Endothelial cell of umbilical vein (primary cell): ENCODE data around the gene SETBP1. TPM values are rescaled to one million over a fixed set of nuclear protein-coding genes. Genes with fewer than 3 reads are reported as not detected.

Experiments
- BruUV-seq: library from RNA; stranded (reverse); fragments of 400-500 nt; replicated peaks from 2 replicates; lab custom pipeline; 2021; lab: Mats Ljungman, UMichigan
- CTCF ChIA-PET: fragments of 300-600, 350-600 bp; sonication (Branson Sonifier 250); formaldehyde crosslinking; loops from one replicate; lab custom pipeline; 2021; ENCODE audit warnings: antibody characterized with exemption, inconsistent platforms; lab: Charles Lee
- POLR2A ChIA-PET: fragments of 300-600, 350-600 bp; sonication (Branson Sonifier 250); formaldehyde crosslinking; loops from one replicate; lab custom pipeline; 2021; ENCODE audit warnings: antibody characterized with exemption, inconsistent platforms; lab: Charles Lee
- DNase-seq: peaks from one replicate; pipeline ENCODE4 v3.0.0-alpha.2; 2011; ENCODE audit warnings: low read depth, low spot score
- FAIRE-seq: peaks from 2 replicates; lab custom pipeline; 2011; peaks lifted over from hg19 to GRCh38; lab: Jason Lieb, UNC
- H2AFZ ChIP-seq: 2 replicates; pipeline ENCODE4 v1.6.0; 2012; ENCODE audit warnings: low read depth, low read length, control low read depth, inconsistent platforms
- H3K27ac ChIP-seq: 2 replicates; pipeline ENCODE4 v1.5.1; 2011; ENCODE audit warnings: low read depth, mild to moderate bottlenecking, control low read depth, low read length, moderate library complexity; ENCODE audit not compliant: insufficient read depth
- H3K27me3 ChIP-seq, 2 experiments: 2 replicates each; pipeline versions ENCODE4 v1.6.0 to v1.6.1; 2011; ENCODE audit warnings: low read length in 2 of 2, mixed read lengths in 1 of 2; ENCODE audit not compliant: control insufficient read depth in 2 of 2, insufficient read depth in 2 of 2
- H3K36me3 ChIP-seq, 2 experiments: 2 replicates in 1 of 2; 3 replicates in 1 of 2; pipeline ENCODE4 v1.5.1; 2011; ENCODE audit warnings: low read length in 2 of 2, mild to moderate bottlenecking in 1 of 2, moderate library complexity in 1 of 2; ENCODE audit not compliant: control insufficient read depth in 2 of 2, insufficient read depth in 2 of 2; ENCODE audit errors: extremely low read depth in 1 of 2
- H3K4me1 ChIP-seq: 3 replicates; pipeline ENCODE4 v1.5.1; 2011; ENCODE audit warnings: mild to moderate bottlenecking, low read length; ENCODE audit not compliant: control insufficient read depth, insufficient read depth; ENCODE audit errors: extremely low read depth
- H3K4me2 ChIP-seq: 2 replicates; pipeline ENCODE4 v1.6.1; 2011; ENCODE audit warnings: low read length, control low read depth, mixed read lengths; ENCODE audit not compliant: insufficient read depth
- H3K4me3 ChIP-seq, 3 experiments: fragments of 200-600 bp in 1 of 3; sonication (generic), shearing (Covaris generic) in 1 of 3; replicated peaks in 1 of 3; 2 replicates each; pipeline ENCODE4 v1.5.1; 2011 to 2016; ENCODE audit warnings: control low read depth in 3 of 3, low read length in 3 of 3, mild to moderate bottlenecking in 2 of 3, inconsistent platforms in 1 of 3, low read depth in 1 of 3, moderate library complexity in 1 of 3; ENCODE audit not compliant: insufficient read depth in 1 of 3
- H3K79me2 ChIP-seq: 2 replicates; pipeline ENCODE4 v1.6.0; 2012; ENCODE audit warnings: low read length, inconsistent platforms; ENCODE audit not compliant: control insufficient read depth, insufficient read depth
- H3K9ac ChIP-seq: replicated peaks from 2 replicates; pipeline ENCODE3; 2011; ENCODE audit warnings: low read length, control low read depth; ENCODE audit not compliant: insufficient read depth; ENCODE audit errors: extremely low read depth
- H3K9me1 ChIP-seq: replicated peaks from 3 replicates; pipeline ENCODE4 v1.6.0; 2011; ENCODE audit warnings: mild to moderate bottlenecking, low read length; ENCODE audit not compliant: control insufficient read depth, insufficient read depth; ENCODE audit errors: extremely low read depth
- H3K9me3 ChIP-seq: replicated peaks from 2 replicates; pipeline ENCODE4 v1.5.1; 2012; ENCODE audit warnings: low read length, inconsistent platforms; ENCODE audit not compliant: control insufficient read depth, insufficient read depth
- H4K20me1 ChIP-seq: replicated peaks from 2 replicates; pipeline ENCODE3; 2011; ENCODE audit warnings: mild to moderate bottlenecking, low read length; ENCODE audit not compliant: control insufficient read depth, insufficient read depth; ENCODE audit errors: extremely low read depth
- CTCF ChIP-seq, 2 donors: IDR thresholded peaks; 1 replicate in 1 of 2; 2 replicates in 1 of 2; pipeline ENCODE4 v1.5.1; 2011; ENCODE audit warnings: low read length in 2 of 2, mild to moderate bottlenecking in 2 of 2, moderate library complexity in 2 of 2, control low read depth in 1 of 2, inconsistent platforms in 1 of 2, low read depth in 1 of 2; ENCODE audit not compliant: insufficient read depth in 1 of 2; ENCODE audit errors: extremely low read depth in 1 of 2
- EZH2 ChIP-seq: IDR thresholded peaks from 2 replicates; pipeline ENCODE4 v1.6.1; 2012; ENCODE audit warnings: borderline replicate concordance, low read depth, mild to moderate bottlenecking, moderate library complexity, low read length, inconsistent platforms; ENCODE audit not compliant: severe bottlenecking
- FOS ChIP-seq: IDR thresholded peaks from 2 replicates; pipeline ENCODE4 v1.6.1; 2011; ENCODE audit warnings: mild to moderate bottlenecking, low read length, moderate library complexity, borderline replicate concordance; ENCODE audit not compliant: insufficient read depth
- GATA2 ChIP-seq: IDR thresholded peaks from 2 replicates; pipeline ENCODE4 v1.7.0; 2011; ENCODE audit warnings: low read depth, mild to moderate bottlenecking, moderate library complexity, mixed read lengths, low read length; ENCODE audit not compliant: insufficient read length, insufficient read depth
- JUN ChIP-seq: IDR thresholded peaks from 2 replicates; pipeline ENCODE4 v1.6.1; 2011; ENCODE audit warnings: borderline replicate concordance, low read depth; ENCODE audit not compliant: insufficient read length, insufficient read depth
- MAX ChIP-seq: IDR thresholded peaks from 2 replicates; pipeline ENCODE4 v1.6.1; 2011; ENCODE audit not compliant: insufficient read depth, insufficient read length
- MYC ChIP-seq: IDR thresholded peaks from one replicate; pipeline ENCODE4 v1.6.1; 2011; ENCODE audit warnings: mild to moderate bottlenecking, low read depth, low read length
- POLR2A ChIP-seq: IDR thresholded peaks from 2 replicates; pipeline ENCODE4 v1.6.1; 2012; ENCODE audit warnings: low read depth, mild to moderate bottlenecking, control low read depth, low read length
- POLR2AphosphoS5 ChIP-seq: IDR thresholded peaks from 2 replicates; pipeline ENCODE4 v1.6.1; 2012; ENCODE audit warnings: low read depth, mild to moderate bottlenecking, control low read depth, low read length, moderate library complexity; ENCODE audit not compliant: insufficient read depth
- dilution Hi-C: fragments of 300-500 bp; cut with MboI; formaldehyde crosslinking; loops from one replicate; pipeline ENCODE4 v1.15.0; 2019; ENCODE audit warnings: low sequenced_read_pairs; ENCODE audit not compliant: extremely low pct_ligation_motif_present
- intact Hi-C: fragments of 100-400 bp; cut with micrococcal nuclease; formaldehyde crosslinking; loops from one replicate; pipeline ENCODE4 v1.10.0; 2022
- polyA plus RNA-seq, 4 experiments: library from polyadenylated mRNA; depleted of rRNA in 3 of 4; stranded (reverse) in 3 of 4; unstranded in 1 of 4; fragments of >200 nt; gene quantifications; 2 replicates each; pipeline versions ENCODE4 v1.2.1 to v1.2.3, GENCODE V29; 2011 to 2012; ENCODE audit warnings: missing spikeins in 1 of 4
- total RNA-seq: library from RNA; stranded (reverse); gene quantifications from 2 replicates; pipeline ENCODE4 v1.2.3, GENCODE V29; 2021

Gene SETBP1
- total and polyA plus RNA-seq, 2 donors (not counting 3 experiments of a cell fraction or from before 2014, with no cell fraction given), result 0.76 to 3.1 TPM

- no peak overlapping the region for H3K9ac ChIP-seq
- H3K4me3 ChIP-seq, result no peak overlapping the region
- no peaks in the 10 kb centered on the region for H3K36me3 ChIP-seq
- H3K27me3 ChIP-seq, result no peaks in the 10 kb centered on the region
- FAIRE-seq (no peak), DNase-seq (peak; percentile 14)
- H3K4me1 ChIP-seq, result no peaks in the 10 kb centered on the region
- no peak overlapping the region for H3K4me2 ChIP-seq
- no peaks in the 10 kb centered on the region for H3K9me3 ChIP-seq
- no peaks in the 10 kb centered on the region for H3K9me1 ChIP-seq
- TF ChIP-seq JUN, result peak; percentile 48
- no peak for TF ChIP-seq POLR2A
- peak; percentile 25 for TF ChIP-seq FOS
- no peak for TF ChIP-seq GATA2
- dilution Hi-C loops (no loop called here), intact Hi-C loops (no loop called here)
- no peaks in the 10 kb centered on the region for H3K79me2 ChIP-seq
- POLR2A ChIA-PET, result no interaction called here
- no TSS peak for BruUV-seq
- H4K20me1 ChIP-seq, result no peaks in the 10 kb centered on the region
- CTCF ChIA-PET, result no interaction called here
- no peak overlapping the region for H2AFZ ChIP-seq
- no peak overlapping the region for H3K27ac ChIP-seq
These were observed 379.0 kb downstream of the SETBP1 start for GRCh38 chr18:45059695-45060094.

GRCh38 chr18:45060102-45060501, 379.4 kb downstream of the SETBP1 start:
- Histone ChIP-seq H3K4me3 (no peak overlapping the region), H3K4me2 (no peak overlapping the region), H2AFZ (no peak overlapping the region), H3K9ac (no peak overlapping the region), H3K27me3 (no peaks in the 10 kb centered on the region), H3K36me3 (no peaks in the 10 kb centered on the region), H4K20me1 (no peaks in the 10 kb centered on the region), H3K79me2 (no peaks in the 10 kb centered on the region), H3K27ac (no peak overlapping the region), H3K9me1 (no peaks in the 10 kb centered on the region), H3K9me3 (no peaks in the 10 kb centered on the region), H3K4me1 (no peaks in the 10 kb centered on the region)
- ChIA-PET POLR2A (no interaction called here), CTCF (no interaction called here)
- no peak for FAIRE-seq
- no TSS peak for BruUV-seq
- TF ChIP-seq MYC (no peak), CTCF (IDR thresholded peaks at IDR 0.05; ENCODE audit: extremely low read depth in 1 of 2, insufficient read depth in 1 of 2, low read depth in 1 of 2, low read length in 2 of 2) (no peak), GATA2 (no peak), EZH2 (no peak), POLR2AphosphoS5 (no peak), MAX (no peak), FOS (no peak), POLR2A (no peak), JUN (no peak)
- intact Hi-C loops, result no loop called here
- dilution Hi-C loops, result no loop called here
- DNase-seq, result no peak
